Ovary (tissue), 9 donors: ENCODE measurements around the gene TRIM39. TPM values are rescaled to one million over a fixed set of nuclear protein-coding genes. Genes with fewer than 3 reads are reported as not detected.

Experiments
- DNase-seq, 5 donors: peaks; one replicate each; pipeline ENCODE4 v3.0.0-alpha.2; 2019 to 2020
- H3K27ac ChIP-seq, 2 donors: fragments of 200-600 bp; one replicate each; pipeline versions ENCODE4 v1.5.1 to v1.8.0; 2019 to 2022
- H3K27me3 ChIP-seq: fragments of 200-600 bp; one replicate; pipeline ENCODE4 v1.8.0; 2022
- H3K36me3 ChIP-seq: fragments of 200-600 bp; sonication (generic); one replicate; pipeline ENCODE4 v1.5.1; 2019
- H3K4me1 ChIP-seq: one replicate; pipeline ENCODE4 v1.8.1; 2013; ENCODE audit warnings: mild to moderate bottlenecking, moderate library complexity; ENCODE audit not compliant: insufficient read depth
- H3K4me3 ChIP-seq: fragments of 200-600 bp; sonication (generic); one replicate; pipeline ENCODE4 v1.5.1; 2017
- H3K9me3 ChIP-seq, 2 donors: fragments of 200-600 bp in 1 of 2; sonication (generic) in 1 of 2; one replicate each; pipeline versions ENCODE4 v1.5.1 to v1.8.1; 2013 to 2019; ENCODE audit warnings: mild to moderate bottlenecking in 1 of 2, moderate library complexity in 1 of 2
- EP300 ChIP-seq: sonication (generic); formaldehyde crosslinking; IDR thresholded peaks from one replicate; pipeline ENCODE4 v1.6.1; 2017; ENCODE audit warnings: antibody characterized with exemption
- POLR2A ChIP-seq: fragments of 450-650 bp; IDR thresholded peaks from one replicate; pipeline ENCODE4 v1.6.1; 2017; ENCODE audit warnings: antibody characterized with exemption, mild to moderate bottlenecking, moderate library complexity
- WGBS, 3 donors: extraction: QIAGEN DNeasy Blood & Tissue Kit in 1 of 3; methylation state at CpG; one replicate each; pipeline versions ENCODE4 v1.1.5 to v1.1.7; 2013 to 2017; 5-methylcytosine and 5-hydroxymethylcytosine counted together
- intact Hi-C, 4 donors: fragments of 100-400 bp; cut with DNase I; formaldehyde crosslinking; loops; one replicate each; pipeline versions ENCODE4 v1.11.0 to v1.15.1; 2022 to 2023
- polyA plus RNA-seq, 2 donors: library from polyadenylated mRNA; stranded (reverse); fragments of 200-250 nt in 1 of 2; fragments of 350-450 nt in 1 of 2; fragmentation: Illumina TruSeq in 1 of 2; extraction: RNeasy Lipid Tissue Mini Kit (QIAGEN cat#74804) in 1 of 2; gene quantifications; one replicate each; pipeline ENCODE4 v1.2.3, GENCODE V29; 2013 to 2014
- total RNA-seq, 7 donors: library from RNA; depleted of rRNA in 2 of 7; stranded (reverse); fragments of >200 nt in 2 of 7; fragmentation: NEBNext Ultra II Directional in 3 of 7; extraction: Animal tissue kit (Norgen Biotek cat#: 25700) in 3 of 7; gene quantifications; one replicate each; pipeline versions ENCODE4 v1.1.0 to v1.2.4, GENCODE V29; 2016 to 2023
- TF ChIP-seq, protein P1 (sequence below), 3 donors: fragments of 450-650 bp in 2 of 3; fragments of 200-600 bp in 1 of 3; IDR thresholded peaks; one replicate each; pipeline versions ENCODE4 v1.5.1 to v1.8.0; 2016 to 2022; ENCODE audit warnings: antibody characterized with exemption in 3 of 3, mild to moderate bottlenecking in 1 of 3
- donor health status: DM: no; HTN: no; CAD: no; lungs with moderate emphysema.
- donor health status: DM: no; HTN: no; CAD: no.
- donor health status: Bipolar disorder and iron deficiency.
- donor health status: DM: yes; HTN: yes; CAD: no.
- donor health status: DM: no; HTN: no; CAD: no.
- donor health status: DM: yes; HTN: yes; CAD: no.

Gene TRIM39
- total and polyA plus RNA-seq, 9 donors: 7.6 to 16.7 (median 14.3) TPM

DNA sequence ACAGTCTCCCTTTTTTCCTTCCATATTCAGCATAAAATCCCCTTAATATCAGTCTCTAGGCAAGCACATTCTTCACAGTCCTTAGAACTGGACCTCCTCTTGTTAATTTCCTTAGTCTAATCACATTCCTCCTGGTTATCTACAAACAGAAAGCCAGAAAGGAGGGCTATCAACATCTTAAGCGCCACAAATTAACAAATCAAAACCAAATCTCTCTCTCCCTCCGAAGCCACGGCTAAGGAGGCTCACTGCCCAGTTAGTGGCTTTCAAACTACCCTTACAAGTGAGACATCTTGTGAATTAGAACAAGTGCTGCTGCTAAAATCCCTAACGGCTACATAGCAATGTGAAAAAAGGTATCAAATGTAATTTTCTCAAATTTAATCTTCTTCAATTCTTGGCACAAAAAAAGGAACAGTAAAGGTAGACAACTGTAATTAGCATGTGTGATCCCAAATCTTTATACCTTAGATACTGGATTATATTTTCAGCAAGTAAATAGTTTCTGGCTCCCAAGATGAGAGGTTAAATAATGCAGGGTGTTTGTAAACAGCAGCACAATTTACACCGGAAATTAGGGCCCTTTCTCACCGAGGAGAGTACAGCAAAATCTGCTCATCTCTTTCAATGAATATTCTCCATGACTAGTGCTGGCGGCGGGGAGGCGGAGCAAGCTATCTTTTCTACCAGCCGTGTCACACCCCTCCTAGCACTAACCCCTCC, 1.4 kb upstream of the TRIM39 start:
- 2 to 4% (median 3%) methylated on average over 10 of the region's 10 CpGs for WGBS, 3 donors
- peaks cover 5% of the 10 kb centered on the region for H3K4me1 ChIP-seq
- H3K36me3 ChIP-seq: no peaks in the 10 kb centered on the region
- no peak for DNase-seq
- H3K27me3 ChIP-seq: no peaks in the 10 kb centered on the region
- intact Hi-C loops: no loop called here
- H3K9me3 ChIP-seq: no peaks in the 10 kb centered on the region
- peak overlapping the region; percentile 48 for H3K4me3 ChIP-seq
- no peak for TF ChIP-seq POLR2A
- no peak for TF ChIP-seq EP300
- TF ChIP-seq, protein P1, sequence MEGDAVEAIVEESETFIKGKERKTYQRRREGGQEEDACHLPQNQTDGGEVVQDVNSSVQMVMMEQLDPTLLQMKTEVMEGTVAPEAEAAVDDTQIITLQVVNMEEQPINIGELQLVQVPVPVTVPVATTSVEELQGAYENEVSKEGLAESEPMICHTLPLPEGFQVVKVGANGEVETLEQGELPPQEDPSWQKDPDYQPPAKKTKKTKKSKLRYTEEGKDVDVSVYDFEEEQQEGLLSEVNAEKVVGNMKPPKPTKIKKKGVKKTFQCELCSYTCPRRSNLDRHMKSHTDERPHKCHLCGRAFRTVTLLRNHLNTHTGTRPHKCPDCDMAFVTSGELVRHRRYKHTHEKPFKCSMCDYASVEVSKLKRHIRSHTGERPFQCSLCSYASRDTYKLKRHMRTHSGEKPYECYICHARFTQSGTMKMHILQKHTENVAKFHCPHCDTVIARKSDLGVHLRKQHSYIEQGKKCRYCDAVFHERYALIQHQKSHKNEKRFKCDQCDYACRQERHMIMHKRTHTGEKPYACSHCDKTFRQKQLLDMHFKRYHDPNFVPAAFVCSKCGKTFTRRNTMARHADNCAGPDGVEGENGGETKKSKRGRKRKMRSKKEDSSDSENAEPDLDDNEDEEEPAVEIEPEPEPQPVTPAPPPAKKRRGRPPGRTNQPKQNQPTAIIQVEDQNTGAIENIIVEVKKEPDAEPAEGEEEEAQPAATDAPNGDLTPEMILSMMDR (IDR thresholded peaks at IDR 0.05): no peak
- H3K27ac ChIP-seq: no peak overlapping the region

DNA sequence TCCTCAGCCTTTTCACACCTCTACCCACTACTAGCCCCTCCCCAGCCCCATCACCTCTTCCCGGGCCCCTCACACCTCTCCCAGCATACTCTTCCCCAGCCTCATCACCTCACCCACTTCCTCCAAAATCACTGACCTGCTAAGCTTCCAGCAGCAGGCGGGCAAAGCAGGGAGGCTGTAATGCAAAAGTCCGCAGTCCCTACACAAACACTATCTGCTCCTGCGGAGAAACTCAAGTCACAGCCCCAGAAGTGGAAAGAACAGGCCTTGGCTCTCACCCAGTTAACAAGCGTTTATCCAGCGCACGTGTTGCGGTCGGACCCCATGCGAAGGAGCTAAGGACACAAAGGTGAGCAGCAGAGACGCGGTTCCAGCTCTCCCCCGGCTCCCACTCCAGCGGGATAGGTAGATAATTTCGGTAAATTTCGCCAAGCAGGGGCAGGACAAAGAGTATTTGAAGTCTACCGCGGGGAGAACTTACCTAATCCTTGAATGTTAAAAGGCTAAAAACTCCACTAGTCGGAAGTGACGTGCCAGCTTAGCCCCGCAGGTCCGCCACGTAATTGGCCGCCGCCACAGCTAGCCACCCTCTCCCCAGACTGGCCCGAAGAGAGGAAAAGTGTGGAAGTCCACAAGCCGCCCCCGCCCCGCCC, 728 bp upstream of the TRIM39 start:
- WGBS, 3 donors: 0 to 1% (median 0%) methylated on average over 26 to 29 of the region's 29 CpGs
- Histone ChIP-seq H3K4me3 (peak overlapping the region; percentile 48), H3K27ac (peak overlapping the region; percentile 96 to 99), H3K4me1 (peaks cover 5% of the 10 kb centered on the region), H3K9me3 (no peaks in the 10 kb centered on the region), H3K27me3 (no peaks in the 10 kb centered on the region), H3K36me3 (no peaks in the 10 kb centered on the region)
- peak in 4 of 5 donors; percentile 20 to 45 (median 41) for DNase-seq
- intact Hi-C loops: no loop called here
- TF ChIP-seq, protein P1 (IDR thresholded peaks at IDR 0.05): no peak
- TF ChIP-seq POLR2A (no peak), EP300 (no peak)

DNA sequence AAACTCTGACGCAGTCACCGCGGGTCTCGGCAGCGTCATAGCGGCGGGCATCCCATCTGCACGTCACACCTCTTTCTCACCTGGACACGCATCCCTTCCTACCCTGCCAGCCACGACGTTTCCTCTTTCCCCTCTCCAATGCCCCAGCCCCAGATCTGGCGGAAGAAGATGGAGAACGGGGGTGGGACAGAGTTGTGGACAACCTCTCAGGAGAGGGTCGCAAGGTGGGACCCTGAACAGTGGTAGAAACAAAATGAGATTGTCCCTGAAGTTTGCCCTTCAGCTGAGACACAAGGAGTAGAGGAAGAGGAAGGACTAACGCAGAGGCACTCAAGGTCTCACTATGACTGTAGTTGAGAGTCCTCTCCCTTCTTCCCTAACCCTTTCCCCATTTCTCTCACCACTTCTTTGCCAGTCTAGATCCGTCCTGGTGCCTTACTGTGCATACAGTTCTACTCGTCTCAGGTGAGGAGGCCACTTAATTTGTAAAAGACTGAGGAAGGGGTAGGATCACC, 562 bp downstream of the TRIM39 start:
- Histone ChIP-seq H3K36me3 (no peaks in the 10 kb centered on the region), H3K27me3 (no peaks in the 10 kb centered on the region), H3K27ac (peak overlapping the region; percentile 96 to 99), H3K4me1 (peaks cover 5% of the 10 kb centered on the region), H3K4me3 (peak overlapping the region; percentile 48), H3K9me3 (no peaks in the 10 kb centered on the region)
- 1 to 2% (median 1%) methylated on average over 17 of the region's 17 CpGs for WGBS, 3 donors
- TF ChIP-seq EP300 (no peak), POLR2A (no peak)
- TF ChIP-seq, protein P1 (IDR thresholded peaks at IDR 0.05): no peak
- DNase-seq: no peak
- intact Hi-C loops: no loop called here

DNA sequence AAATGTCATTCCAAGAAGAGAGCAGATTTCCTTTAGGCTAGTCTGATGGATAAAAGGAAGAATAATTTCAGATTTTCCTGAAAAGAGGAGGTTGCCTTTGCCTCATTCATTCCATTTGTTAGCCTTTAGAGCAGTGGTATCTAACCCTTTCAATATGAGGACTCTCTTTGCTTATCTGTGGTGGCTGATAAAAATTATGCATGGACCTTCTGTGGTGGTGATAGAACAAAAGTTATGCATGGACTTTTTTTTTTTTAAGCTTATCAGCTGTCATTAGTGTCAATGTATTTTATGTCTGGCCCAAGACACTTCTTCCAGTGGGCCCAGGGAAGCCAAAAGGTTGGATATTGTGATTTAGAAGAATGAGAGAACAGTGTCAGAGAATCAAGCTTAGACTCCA, 1.7 kb downstream of the TRIM39 start:
- Histone ChIP-seq H3K27me3 (no peaks in the 10 kb centered on the region), H3K9me3 (no peaks in the 10 kb centered on the region), H3K4me1 (peaks cover 5% of the 10 kb centered on the region), H3K27ac (no peak overlapping the region), H3K4me3 (no peak overlapping the region), H3K36me3 (no peaks in the 10 kb centered on the region)
- intact Hi-C loops: no loop called here
- no peak for DNase-seq
- no peak for TF ChIP-seq EP300
- TF ChIP-seq POLR2A: no peak
- TF ChIP-seq, protein P1 (IDR thresholded peaks at IDR 0.05): no peak
